Cardiac fibroblast (primary cell): ENCODE data around the gene CYSLTR2.

ENCODE experiments used
- DNase-seq, 2 donors: peaks; one replicate each; pipeline versions ENCODE4 v3.0.0 to v3.0.0-alpha.2; 2010; ENCODE audit warnings: low read depth in 2 of 2
- H3K4me3 ChIP-seq, 2 donors: replicated peaks in 1 of 2; 1 replicate in 1 of 2; 2 replicates in 1 of 2; pipeline ENCODE4 v1.5.1; 2011; ENCODE audit warnings: low read depth in 2 of 2, low read length in 2 of 2, mild to moderate bottlenecking in 2 of 2, moderate library complexity in 1 of 2
- CTCF ChIP-seq: IDR thresholded peaks from one replicate; pipeline ENCODE4 v1.5.1; 2011; ENCODE audit warnings: low read depth, mild to moderate bottlenecking, low read length, inconsistent platforms

The CYSLTR2 gene

GRCh38 chr13:48708764-48709163 is 55.0 kb downstream of the CYSLTR2 start:
- no peak overlapping the region for H3K4me3 ChIP-seq
- TF ChIP-seq CTCF = no peak
- DNase-seq = no peak

GRCh38 chr13:48709213-48709612 is 55.5 kb downstream of the CYSLTR2 start:
- TF ChIP-seq CTCF = no peak
- H3K4me3 ChIP-seq = no peak overlapping the region
- no peak for DNase-seq

- TF ChIP-seq CTCF = no peak
- DNase-seq = no peak
Measured at GRCh38 chr13:48710160-48710559, 56.4 kb downstream of the CYSLTR2 start.

DNA sequence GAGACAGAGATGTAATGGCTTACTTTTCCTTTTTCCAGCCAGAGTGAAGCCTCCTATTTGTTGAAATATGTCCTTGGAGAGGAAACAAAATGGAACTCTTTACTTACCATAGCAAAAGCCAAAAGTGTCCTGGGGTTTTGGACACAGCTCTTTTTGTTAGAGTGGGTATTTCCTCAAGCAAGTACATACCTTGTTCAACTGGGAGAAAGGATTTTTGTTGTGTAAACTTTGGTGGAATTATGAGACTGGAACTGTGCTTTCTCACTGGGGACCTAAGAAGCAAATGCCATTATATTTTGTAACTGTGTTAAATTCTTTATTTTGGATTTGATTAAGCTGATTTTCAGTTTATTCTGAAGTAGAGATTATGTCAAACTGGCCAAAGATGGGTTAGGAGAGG is 58.4 kb downstream of the CYSLTR2 start:
- TF ChIP-seq CTCF = no peak
- DNase-seq = no peak
- H3K4me3 ChIP-seq = no peak overlapping the region

More at GRCh38 chr13:48710160-48710559, 56.4 kb downstream of the CYSLTR2 start:
- H3K4me3 ChIP-seq = no peak overlapping the region

GRCh38 chr13:48715977-48716376 is 62.2 kb downstream of the CYSLTR2 start:
- H3K4me3 ChIP-seq = no peak overlapping the region
- TF ChIP-seq CTCF = no peak
- no peak for DNase-seq

DNA sequence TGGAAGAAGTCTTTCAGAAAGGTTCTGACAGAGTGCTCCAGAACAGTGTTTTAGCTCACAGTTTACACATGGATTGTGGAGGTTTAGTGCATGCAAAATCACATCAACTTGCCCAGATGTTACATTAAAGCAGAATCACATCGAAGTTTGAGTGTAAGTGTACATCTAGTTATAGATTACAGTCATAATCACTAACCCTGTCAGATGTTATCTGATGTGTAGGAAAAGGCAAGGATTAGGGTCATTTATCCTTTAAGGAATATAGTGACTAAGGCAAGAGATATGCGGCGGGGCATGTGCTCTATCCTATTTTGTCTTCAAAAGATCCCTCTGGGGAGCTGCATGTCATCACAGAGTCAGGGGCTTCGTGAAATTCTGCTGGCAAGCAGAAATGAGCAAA is 66.9 kb downstream of the CYSLTR2 start:
- TF ChIP-seq CTCF = no peak
- no peak overlapping the region for H3K4me3 ChIP-seq
- no peak for DNase-seq

GRCh38 chr13:48723168-48723567 is 69.4 kb downstream of the CYSLTR2 start:
- no peak for TF ChIP-seq CTCF

More at GRCh38 chr13:48723168-48723567, 69.4 kb downstream of the CYSLTR2 start:
- no peak for DNase-seq
- H3K4me3 ChIP-seq = no peak overlapping the region
